SW 1271 (cell line): ENCODE data around the gene C15orf62.

Experiments
- DNase-seq, 2 experiments: peaks; one replicate each; lab custom pipeline; 2025; lab: John Stamatoyannopoulos, UW

Gene C15orf62

DNA sequence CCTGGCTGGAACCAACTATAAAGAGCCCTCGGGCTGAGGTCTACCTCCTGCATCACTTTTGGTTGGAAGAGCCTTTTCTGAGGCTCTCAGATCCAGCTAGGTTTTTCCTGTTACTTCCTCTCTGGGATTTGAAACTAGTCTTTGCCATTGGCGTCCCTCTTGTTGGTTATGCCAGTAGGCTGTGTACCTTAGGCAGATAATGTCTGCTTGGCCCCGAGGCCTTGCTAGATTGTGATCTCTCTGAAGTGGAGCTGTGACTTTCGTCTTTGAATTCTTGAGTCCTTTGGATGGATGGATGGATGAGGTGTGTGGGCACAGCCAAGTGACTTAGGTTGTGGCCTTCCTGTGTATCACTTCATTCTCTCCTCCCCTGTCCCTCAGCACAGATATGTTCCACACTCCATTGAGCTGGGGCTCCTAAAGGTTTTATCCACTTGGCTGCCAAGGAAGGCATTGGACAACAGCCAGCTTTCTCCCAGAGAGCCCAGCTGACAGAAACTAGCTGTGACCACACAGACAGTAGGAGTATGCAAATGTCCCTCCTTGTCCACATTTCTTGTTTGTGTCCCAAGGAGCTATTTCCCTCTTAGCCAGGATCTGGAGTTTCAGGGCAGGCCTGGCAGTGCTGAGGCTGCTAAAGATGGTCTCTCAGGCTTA is 45.4 kb downstream of the C15orf62 start:
- no peak for DNase-seq

GRCh38 chr15:40819048-40819447 is 49.3 kb downstream of the C15orf62 start:
- no peak for DNase-seq

- DNase-seq, result no peak
These were observed 51.4 kb downstream of the C15orf62 start for GRCh38 chr15:40821195-40821594.
